Retinal pigment epithelial cell (primary cell): ENCODE measurements around the gene OR10G3.

Source experiments
- DNase-seq: peaks from one replicate; pipeline ENCODE4 v3.0.0-alpha.2; 2010; ENCODE audit warnings: low read depth
- H3K4me3 ChIP-seq: 2 replicates; pipeline ENCODE4 v1.5.1; 2011; ENCODE audit warnings: mild to moderate bottlenecking, low read length, control low read depth, moderate library complexity
- CTCF ChIP-seq: conservative IDR thresholded peaks from 2 replicates; pipeline ENCODE4 v1.5.1; 2011; ENCODE audit warnings: low read depth, low read length, control low read depth, inconsistent platforms

The OR10G3 gene

GRCh38 chr14:21520767-21521166 is 59.1 kb downstream of the OR10G3 start:
- H3K4me3 ChIP-seq, result no peak overlapping the region
- no peak for TF ChIP-seq CTCF

GRCh38 chr14:21518725-21519124 is 61.2 kb downstream of the OR10G3 start:
- no peak for DNase-seq
- H3K4me3 ChIP-seq, result no peak overlapping the region
- TF ChIP-seq CTCF, result no peak

More at GRCh38 chr14:21520767-21521166, 59.1 kb downstream of the OR10G3 start:
- DNase-seq, result no peak
